Hepatocyte (in vitro differentiated cells): Measurements from ENCODE around the gene CACNA1C.

ENCODE experiments used
- CTCF ChIP-seq: fragments of 200-600 bp; sonication (generic); IDR thresholded peaks from 2 replicates; pipeline ENCODE4 v1.5.1; 2016; ENCODE audit warnings: antibody characterized with exemption, mild to moderate bottlenecking; ENCODE audit not compliant: poor library complexity
- EZH2 ChIP-seq: fragments of 200-600 bp; sonication (generic); IDR thresholded peaks from 2 replicates; pipeline ENCODE4 v1.6.1; 2016; ENCODE audit warnings: antibody characterized with exemption, mild to moderate bottlenecking, borderline replicate concordance

GRCh38 chr12:2034633-2035430 is 18.0 kb upstream of the CACNA1C start:
- peak; percentile 83 for TF ChIP-seq CTCF
- TF ChIP-seq EZH2, result no peak
